Fibroblast of lung (primary cell): ENCODE data around the gene PVRIG. TPM values are rescaled to one million over a fixed set of nuclear protein-coding genes. Genes with fewer than 3 reads are reported as not detected.

Source experiments
- DNase-seq, 2 donors: peaks; one replicate each; pipeline versions ENCODE4 v3.0.0 to v3.0.0-alpha.2; 2010; ENCODE audit warnings: low read depth in 2 of 2
- H2AFZ ChIP-seq: 2 replicates; pipeline ENCODE4 v1.5.1; 2012; ENCODE audit warnings: low read length, control low read depth, inconsistent platforms
- H3K27ac ChIP-seq: 2 replicates; pipeline ENCODE4 v1.5.1; 2011; ENCODE audit warnings: low read length, control low read depth; ENCODE audit not compliant: insufficient read depth
- H3K27me3 ChIP-seq: 2 replicates; pipeline ENCODE4 v1.5.1; 2011; ENCODE audit warnings: mild to moderate bottlenecking, low read length; ENCODE audit not compliant: control insufficient read depth, insufficient read depth
- H3K36me3 ChIP-seq: 2 replicates; pipeline ENCODE4 v1.5.1; 2011; ENCODE audit warnings: low read length; ENCODE audit not compliant: control insufficient read depth, insufficient read depth
- H3K4me1 ChIP-seq: 2 replicates; pipeline ENCODE4 v1.5.1; 2011; ENCODE audit warnings: low read length; ENCODE audit not compliant: control insufficient read depth, insufficient read depth; ENCODE audit errors: extremely low read depth
- H3K4me2 ChIP-seq: 2 replicates; pipeline ENCODE4 v1.5.1; 2011; ENCODE audit warnings: low read length, control low read depth; ENCODE audit not compliant: insufficient read depth; ENCODE audit errors: extremely low read depth
- H3K4me3 ChIP-seq, 4 experiments: fragments of 200-600 bp in 1 of 4; sonication (generic) in 1 of 4; replicated peaks in 1 of 4; 2 replicates each; pipeline ENCODE4 v1.5.1; 2011 to 2016; ENCODE audit warnings: low read length in 4 of 4, low read depth in 3 of 4, mild to moderate bottlenecking in 3 of 4, control low read depth in 2 of 4, inconsistent platforms in 1 of 4, mixed read lengths in 1 of 4; ENCODE audit not compliant: insufficient read depth in 1 of 4; ENCODE audit errors: control extremely low read depth in 1 of 4
- H3K79me2 ChIP-seq: 2 replicates; pipeline ENCODE4 v1.5.1; 2012; ENCODE audit warnings: mild to moderate bottlenecking, low read length, inconsistent platforms; ENCODE audit not compliant: control insufficient read depth, insufficient read depth
- H3K9ac ChIP-seq: 2 replicates; pipeline ENCODE4 v1.5.1; 2011; ENCODE audit warnings: mild to moderate bottlenecking, low read length, control low read depth; ENCODE audit not compliant: insufficient read depth
- H3K9me3 ChIP-seq: 2 replicates; pipeline ENCODE4 v1.5.1; 2012; ENCODE audit warnings: low read depth, low read length; ENCODE audit not compliant: control insufficient read depth, insufficient read depth
- H4K20me1 ChIP-seq: 2 replicates; pipeline ENCODE4 v1.5.1; 2011; ENCODE audit warnings: low read length; ENCODE audit not compliant: control insufficient read depth, insufficient read depth; ENCODE audit errors: extremely low read depth
- EZH2 ChIP-seq: IDR thresholded peaks from 2 replicates; pipeline ENCODE4 v1.5.1; 2012; ENCODE audit warnings: low read length, control low read depth, mild to moderate bottlenecking; ENCODE audit errors: missing control alignments
- polyA plus RNA-seq, 2 donors: library from polyadenylated mRNA; depleted of rRNA in 1 of 2; stranded (reverse) in 1 of 2; unstranded in 1 of 2; fragments of >200 nt; gene quantifications; 2 replicates each; pipeline ENCODE4 v1.2.1, GENCODE V29; 2011 to 2012; ENCODE audit warnings: missing spikeins in 1 of 2
- total RNA-seq: library from RNA; depleted of rRNA; stranded (reverse); fragments of >200 nt; gene quantifications from 2 replicates; pipeline ENCODE4 v1.2.1, GENCODE V29; 2014
- TF ChIP-seq, protein P1 (sequence below), 2 donors: IDR thresholded peaks in 1 of 2; conservative IDR thresholded peaks in 1 of 2; 1 replicate in 1 of 2; 2 replicates in 1 of 2; pipeline ENCODE4 v1.5.1; 2011 to 2012; ENCODE audit warnings: low read length in 2 of 2, control low read depth in 1 of 2, inconsistent platforms in 1 of 2, low read depth in 1 of 2, mild to moderate bottlenecking in 1 of 2

PVRIG gene
- total and polyA plus RNA-seq, 2 donors (not counting 1 experiment from before 2014, with no cell fraction given), result not detected

DNA sequence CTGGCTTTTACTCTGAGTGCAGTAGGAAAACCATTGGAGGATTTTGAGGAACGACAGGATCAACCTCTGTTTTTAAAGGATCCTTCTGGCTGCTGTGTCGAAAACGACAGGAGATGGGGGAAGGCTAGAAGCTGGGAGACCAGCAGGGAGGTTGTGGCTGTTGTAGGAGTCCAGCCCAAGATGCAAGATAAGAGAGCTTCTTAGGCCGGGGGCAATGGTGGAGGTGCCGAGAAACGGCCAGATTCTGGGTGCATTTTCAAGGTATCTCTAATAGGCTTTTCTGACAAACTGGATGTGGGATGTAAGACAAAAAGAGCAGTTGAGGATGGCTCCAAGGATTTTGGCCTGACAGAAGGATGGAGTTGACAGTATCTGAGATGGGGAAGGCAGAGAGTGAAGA is 10.3 kb upstream of the PVRIG start:
- Histone ChIP-seq H3K4me2 (no peak overlapping the region), H3K27ac (no peak overlapping the region), H3K36me3 (no peaks in the 10 kb centered on the region), H2AFZ (no peak overlapping the region), H3K27me3 (no peaks in the 10 kb centered on the region), H3K4me1 (no peaks in the 10 kb centered on the region), H3K4me3 (no peak overlapping the region), H3K79me2 (no peaks in the 10 kb centered on the region), H4K20me1 (no peaks in the 10 kb centered on the region), H3K9me3 (no peaks in the 10 kb centered on the region), H3K9ac (no peak overlapping the region)
- TF ChIP-seq, protein P1, sequence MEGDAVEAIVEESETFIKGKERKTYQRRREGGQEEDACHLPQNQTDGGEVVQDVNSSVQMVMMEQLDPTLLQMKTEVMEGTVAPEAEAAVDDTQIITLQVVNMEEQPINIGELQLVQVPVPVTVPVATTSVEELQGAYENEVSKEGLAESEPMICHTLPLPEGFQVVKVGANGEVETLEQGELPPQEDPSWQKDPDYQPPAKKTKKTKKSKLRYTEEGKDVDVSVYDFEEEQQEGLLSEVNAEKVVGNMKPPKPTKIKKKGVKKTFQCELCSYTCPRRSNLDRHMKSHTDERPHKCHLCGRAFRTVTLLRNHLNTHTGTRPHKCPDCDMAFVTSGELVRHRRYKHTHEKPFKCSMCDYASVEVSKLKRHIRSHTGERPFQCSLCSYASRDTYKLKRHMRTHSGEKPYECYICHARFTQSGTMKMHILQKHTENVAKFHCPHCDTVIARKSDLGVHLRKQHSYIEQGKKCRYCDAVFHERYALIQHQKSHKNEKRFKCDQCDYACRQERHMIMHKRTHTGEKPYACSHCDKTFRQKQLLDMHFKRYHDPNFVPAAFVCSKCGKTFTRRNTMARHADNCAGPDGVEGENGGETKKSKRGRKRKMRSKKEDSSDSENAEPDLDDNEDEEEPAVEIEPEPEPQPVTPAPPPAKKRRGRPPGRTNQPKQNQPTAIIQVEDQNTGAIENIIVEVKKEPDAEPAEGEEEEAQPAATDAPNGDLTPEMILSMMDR (conservative IDR thresholded peaks at IDR 0.05 in 1 of 2, IDR thresholded peaks at IDR 0.05 in 1 of 2; ENCODE audit: low read depth in 1 of 2, low read length in 2 of 2), result no peak
- no peak for TF ChIP-seq EZH2
- DNase-seq, result no peak

DNA sequence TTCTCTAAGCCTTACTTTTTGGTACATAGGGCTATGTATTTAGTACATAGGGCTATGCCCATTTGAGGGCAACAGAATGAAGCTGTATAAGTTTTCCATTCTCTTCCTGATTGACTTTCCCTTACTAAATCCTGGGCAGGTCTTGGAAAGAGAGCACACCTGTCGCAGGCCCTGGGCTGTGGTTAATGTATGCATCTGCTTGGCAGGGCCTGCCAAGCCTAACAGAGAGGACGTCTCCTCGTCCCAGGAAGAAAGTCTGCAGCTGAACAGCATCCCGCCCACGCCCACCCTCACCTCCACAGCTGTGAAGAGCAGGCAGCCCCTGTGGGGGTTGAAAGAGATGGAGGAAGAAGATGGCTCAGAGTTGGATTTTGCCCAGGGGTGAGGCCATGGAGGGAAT is 8.9 kb upstream of the PVRIG start:
- Histone ChIP-seq H3K79me2 (no peaks in the 10 kb centered on the region), H3K9me3 (no peaks in the 10 kb centered on the region), H3K4me1 (no peaks in the 10 kb centered on the region), H3K9ac (no peak overlapping the region), H3K4me2 (no peak overlapping the region), H3K27me3 (no peaks in the 10 kb centered on the region), H3K36me3 (no peaks in the 10 kb centered on the region), H3K4me3 (no peak overlapping the region), H4K20me1 (no peaks in the 10 kb centered on the region), H2AFZ (no peak overlapping the region), H3K27ac (no peak overlapping the region)
- TF ChIP-seq, protein P1 (conservative IDR thresholded peaks at IDR 0.05 in 1 of 2, IDR thresholded peaks at IDR 0.05 in 1 of 2; ENCODE audit: low read depth in 1 of 2, low read length in 2 of 2), result no peak
- no peak for TF ChIP-seq EZH2
- no peak for DNase-seq

DNA sequence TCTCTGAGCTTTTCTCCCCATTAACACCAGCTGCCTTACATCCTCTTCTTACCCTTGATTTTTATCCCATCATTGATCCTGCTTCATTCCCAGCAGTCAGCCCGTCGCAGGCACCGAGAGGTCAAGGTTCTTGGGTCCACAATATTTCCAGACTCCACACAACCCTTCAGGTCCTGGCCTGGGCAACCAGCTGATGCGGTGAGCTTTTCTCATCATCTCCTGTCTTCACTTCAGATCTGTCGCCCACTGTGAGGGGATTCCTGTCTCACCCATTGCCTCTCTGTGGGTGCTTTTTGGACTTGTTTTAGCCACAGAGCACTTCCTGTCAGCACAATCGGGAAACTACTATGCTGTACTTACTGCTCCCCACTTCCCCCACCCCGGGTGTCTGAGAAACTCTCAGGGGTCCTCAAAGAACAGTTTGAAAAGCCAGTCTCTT is 8.4 kb upstream of the PVRIG start:
- H3K4me2 ChIP-seq, result no peak overlapping the region
- TF ChIP-seq, protein P1 (conservative IDR thresholded peaks at IDR 0.05 in 1 of 2, IDR thresholded peaks at IDR 0.05 in 1 of 2; ENCODE audit: low read depth in 1 of 2, low read length in 2 of 2), result no peak
- TF ChIP-seq EZH2, result no peak

More for the DNA sequence above, 8.4 kb upstream of the PVRIG start:
- no peaks in the 10 kb centered on the region for H3K27me3 ChIP-seq
- no peak overlapping the region for H2AFZ ChIP-seq
- H3K27ac ChIP-seq, result no peak overlapping the region
- no peak for DNase-seq
- no peaks in the 10 kb centered on the region for H3K79me2 ChIP-seq
- H4K20me1 ChIP-seq, result no peaks in the 10 kb centered on the region
- H3K36me3 ChIP-seq, result no peaks in the 10 kb centered on the region
- no peak overlapping the region for H3K4me3 ChIP-seq
- H3K9ac ChIP-seq, result no peak overlapping the region
- H3K4me1 ChIP-seq, result no peaks in the 10 kb centered on the region
- H3K9me3 ChIP-seq, result no peaks in the 10 kb centered on the region
